Mesenchymal stem cell (in vitro differentiated cells and primary cell): ENCODE data around the gene ARSG. TPM values are rescaled to one million over a fixed set of nuclear protein-coding genes. Genes with fewer than 3 reads are reported as not detected.
A peak's percentile ranks its signal among the peaks of the same experiment; 100 is the strongest.

Experiments used
- DNase-seq: peaks from one replicate; pipeline ENCODE4 v3.0.0-alpha.2; 2013
- H2AFZ ChIP-seq: one replicate; pipeline ENCODE4 v1.6.1; 2013; ENCODE audit warnings: low read depth, mild to moderate bottlenecking, control low read depth, inconsistent platforms, low read length, moderate library complexity
- H2AK5ac ChIP-seq: 2 replicates; pipeline ENCODE4 v1.6.1; 2013; ENCODE audit warnings: low read length, moderate library complexity, mild to moderate bottlenecking, inconsistent platforms; ENCODE audit not compliant: severe bottlenecking
- H2BK120ac ChIP-seq: one replicate; pipeline ENCODE4 v1.6.1; 2013; ENCODE audit warnings: low read depth, mild to moderate bottlenecking, inconsistent platforms, low read length, moderate library complexity
- H2BK12ac ChIP-seq, 2 experiments: one replicate each; pipeline ENCODE4 v1.6.1; 2013; ENCODE audit warnings: inconsistent platforms in 2 of 2, low read length in 2 of 2, mild to moderate bottlenecking in 2 of 2, moderate library complexity in 2 of 2, control low read depth in 1 of 2
- H2BK15ac ChIP-seq: one replicate; pipeline ENCODE4 v1.6.1; 2013; ENCODE audit warnings: mild to moderate bottlenecking, low read depth, inconsistent platforms; ENCODE audit not compliant: poor library complexity, severe bottlenecking
- H2BK5ac ChIP-seq: 2 replicates; pipeline ENCODE4 v1.6.1; 2013; ENCODE audit warnings: low read depth, mild to moderate bottlenecking, low read length, control low read depth, inconsistent platforms; ENCODE audit not compliant: poor library complexity, severe bottlenecking
- H3K14ac ChIP-seq, 2 experiments: one replicate each; pipeline ENCODE4 v1.6.1; 2013; ENCODE audit warnings: inconsistent platforms in 2 of 2, low read length in 2 of 2, control low read depth in 1 of 2, mild to moderate bottlenecking in 1 of 2, moderate library complexity in 1 of 2
- H3K18ac ChIP-seq, 2 experiments: one replicate each; pipeline ENCODE4 v1.6.1; 2013; ENCODE audit warnings: inconsistent platforms in 2 of 2, low read length in 2 of 2, control low read depth in 1 of 2, low read depth in 1 of 2, mild to moderate bottlenecking in 1 of 2
- H3K23ac ChIP-seq, 2 experiments: one replicate each; pipeline ENCODE4 v1.6.1; 2013; ENCODE audit warnings: inconsistent platforms in 2 of 2, low read length in 2 of 2, mild to moderate bottlenecking in 2 of 2, moderate library complexity in 2 of 2, control low read depth in 1 of 2
- H3K27ac ChIP-seq: 2 replicates; pipeline ENCODE4 v1.5.1; 2013; ENCODE audit warnings: mild to moderate bottlenecking, moderate library complexity, low read length, control low read depth, inconsistent platforms; ENCODE audit not compliant: poor library complexity, severe bottlenecking
- H3K27me3 ChIP-seq, 2 experiments: 2 replicates each; pipeline versions ENCODE4 v1.6.1 to v1.7.0; 2013; ENCODE audit warnings: low read length in 2 of 2, mild to moderate bottlenecking in 2 of 2, moderate library complexity in 2 of 2, control low read depth in 1 of 2, inconsistent platforms in 1 of 2; ENCODE audit not compliant: control insufficient read depth in 1 of 2, insufficient read depth in 1 of 2
- H3K36me3 ChIP-seq, 2 experiments: 2 replicates each; pipeline versions ENCODE4 v1.6.1 to v1.7.0; 2013; ENCODE audit warnings: low read length in 2 of 2, control low read depth in 1 of 2, inconsistent platforms in 1 of 2, low read depth in 1 of 2, mild to moderate bottlenecking in 1 of 2; ENCODE audit not compliant: insufficient read depth in 2 of 2, control insufficient read depth in 1 of 2
- H3K4ac ChIP-seq, 2 experiments: one replicate each; pipeline ENCODE4 v1.6.1; 2013; ENCODE audit warnings: inconsistent platforms in 2 of 2, low read length in 2 of 2, mild to moderate bottlenecking in 2 of 2, moderate library complexity in 2 of 2, control low read depth in 1 of 2, low read depth in 1 of 2
- H3K4me1 ChIP-seq: 2 replicates; pipeline ENCODE4 v1.6.1; 2013; ENCODE audit warnings: low read depth, low read length, control low read depth; ENCODE audit not compliant: control insufficient read depth, insufficient read depth
- H3K4me2 ChIP-seq: 2 replicates; pipeline ENCODE4 v1.6.1; 2013; ENCODE audit warnings: low read length, mild to moderate bottlenecking, inconsistent platforms; ENCODE audit not compliant: poor library complexity, severe bottlenecking
- H3K4me3 ChIP-seq, 2 experiments: 2 replicates each; pipeline versions ENCODE4 v1.5.1 to v1.7.0; 2013; ENCODE audit warnings: low read length in 2 of 2, mild to moderate bottlenecking in 2 of 2, control low read depth in 1 of 2, low read depth in 1 of 2; ENCODE audit not compliant: insufficient read depth in 1 of 2
- H3K79me1 ChIP-seq: replicated peaks from 2 replicates; pipeline ENCODE4 v1.6.1; 2013; ENCODE audit warnings: mild to moderate bottlenecking, control low read depth, low read length, inconsistent platforms; ENCODE audit not compliant: poor library complexity, severe bottlenecking
- H3K9ac ChIP-seq: 2 replicates; pipeline ENCODE4 v1.7.0; 2013; ENCODE audit warnings: mild to moderate bottlenecking, low read length, moderate library complexity
- H3K9me3 ChIP-seq: 2 replicates; pipeline ENCODE4 v1.7.0; 2013; ENCODE audit warnings: mild to moderate bottlenecking, low read length; ENCODE audit not compliant: control insufficient read depth
- H4K8ac ChIP-seq: one replicate; pipeline ENCODE4 v1.6.1; 2013; ENCODE audit warnings: inconsistent platforms, mild to moderate bottlenecking, low read length, moderate library complexity
- H4K91ac ChIP-seq: one replicate; pipeline ENCODE4 v1.6.1; 2013; ENCODE audit warnings: mild to moderate bottlenecking, low read length, inconsistent platforms
- WGBS: methylation state at CpG from one replicate; pipeline ENCODE4 v1.1.7; 2013; ENCODE audit warnings: mixed read lengths; 5-methylcytosine and 5-hydroxymethylcytosine counted together
- polyA plus RNA-seq, 2 experiments: library from polyadenylated mRNA; stranded (reverse); fragments of 200-250 nt; gene quantifications; one replicate each; pipeline ENCODE4 v1.2.3, GENCODE V29; 2013

Gene ARSG
- polyA plus RNA-seq (2013, experiment 1 of 2), result 4.5 TPM
- polyA plus RNA-seq (2013, experiment 2 of 2), result 4.7 TPM

DNA sequence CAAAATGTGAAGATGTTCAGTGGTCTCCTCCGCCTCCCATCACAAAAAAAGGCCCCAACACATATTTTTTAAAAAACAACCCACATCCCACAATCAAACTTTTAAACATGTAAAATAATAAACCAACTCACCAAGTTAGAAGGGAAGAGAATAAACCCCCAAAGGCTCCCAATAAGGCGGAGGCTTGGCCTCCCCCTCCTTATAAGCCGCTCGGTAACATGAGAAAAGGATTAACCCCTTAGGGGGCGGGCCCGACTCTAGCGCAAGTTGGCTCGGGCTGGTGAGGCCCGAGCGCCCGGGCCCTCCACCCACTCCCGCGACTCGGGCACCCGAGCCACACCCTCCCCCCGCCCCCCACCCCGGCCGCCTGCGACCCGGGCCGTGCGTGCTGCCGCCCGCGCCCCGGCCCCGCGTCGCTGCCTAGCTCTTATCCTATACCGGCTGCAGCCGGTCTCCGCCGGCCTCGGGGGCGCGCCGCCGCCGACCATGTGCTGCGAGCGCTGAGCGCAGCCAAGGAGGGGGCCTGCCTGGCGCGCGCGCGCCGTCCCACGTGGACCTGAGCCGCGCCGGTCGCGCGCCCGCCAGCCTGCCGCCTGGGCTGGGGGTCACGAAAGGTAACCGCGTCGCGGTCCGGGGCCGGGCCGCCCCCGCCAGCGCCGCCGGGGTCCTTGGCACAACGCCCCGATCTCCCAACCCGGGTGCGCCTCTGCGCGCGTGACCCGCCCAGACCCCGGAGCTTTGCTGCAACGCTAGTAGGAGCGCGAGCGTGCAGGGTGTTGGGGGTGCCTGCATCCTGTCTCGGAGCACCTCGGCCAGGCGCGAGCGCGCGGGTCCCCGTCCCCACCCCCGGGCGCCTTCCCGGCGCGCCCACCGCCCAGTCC, at the start of gene ARSG, which contains the start of gene SLC16A6:
Gene ARSG (plus strand): TSS at position 541 of the 881 bp plus-strand sequence. CDS start 15,999 bp downstream, outside the sequence.
Gene SLC16A6 (minus strand): TSS at position 173 of the 881 bp plus-strand sequence. CDS start 12,807 bp downstream, outside the sequence.
- Histone ChIP-seq H3K14ac (peak within 1 kb of the TSS; percentile 68 to 79), H2BK15ac (peak within 1 kb of the TSS; percentile 81), H3K4me1 (peaks cover 12% of the 10 kb centered on the region), H3K27ac (no peak within 1 kb of the TSS), H3K18ac (peak within 1 kb of the TSS; percentile 82 to 85), H3K9me3 (no peaks in the 10 kb centered on the region), H3K23ac (peak within 1 kb of the TSS in 1 of 2 experiments; percentile 35), H3K79me1 (no peaks in the 10 kb centered on the region), H2BK120ac (peak within 1 kb of the TSS; percentile 96), H3K27me3 (peaks cover 29 to 47% of the 10 kb centered on the region in 2 experiments), H3K9ac (peak within 1 kb of the TSS; percentile 77), H3K4me3 (peak within 1 kb of the TSS; percentile 76 to 82), H2BK12ac (peak within 1 kb of the TSS; percentile 45 to 56), H2AK5ac (no peak within 1 kb of the TSS), H2BK5ac (no peak within 1 kb of the TSS), H2AFZ (peak within 1 kb of the TSS; percentile 37), H4K8ac (peak within 1 kb of the TSS; percentile 91), H3K4ac (peak within 1 kb of the TSS; percentile 34 to 93), H4K91ac (peak within 1 kb of the TSS; percentile 92), H3K4me2 (peak within 1 kb of the TSS; percentile 100), H3K36me3 (no peaks in the 10 kb centered on the region)
- 1% methylated on average over 62 of the region's 96 CpGs for WGBS
- peak; percentile 79 for DNase-seq

DNA sequence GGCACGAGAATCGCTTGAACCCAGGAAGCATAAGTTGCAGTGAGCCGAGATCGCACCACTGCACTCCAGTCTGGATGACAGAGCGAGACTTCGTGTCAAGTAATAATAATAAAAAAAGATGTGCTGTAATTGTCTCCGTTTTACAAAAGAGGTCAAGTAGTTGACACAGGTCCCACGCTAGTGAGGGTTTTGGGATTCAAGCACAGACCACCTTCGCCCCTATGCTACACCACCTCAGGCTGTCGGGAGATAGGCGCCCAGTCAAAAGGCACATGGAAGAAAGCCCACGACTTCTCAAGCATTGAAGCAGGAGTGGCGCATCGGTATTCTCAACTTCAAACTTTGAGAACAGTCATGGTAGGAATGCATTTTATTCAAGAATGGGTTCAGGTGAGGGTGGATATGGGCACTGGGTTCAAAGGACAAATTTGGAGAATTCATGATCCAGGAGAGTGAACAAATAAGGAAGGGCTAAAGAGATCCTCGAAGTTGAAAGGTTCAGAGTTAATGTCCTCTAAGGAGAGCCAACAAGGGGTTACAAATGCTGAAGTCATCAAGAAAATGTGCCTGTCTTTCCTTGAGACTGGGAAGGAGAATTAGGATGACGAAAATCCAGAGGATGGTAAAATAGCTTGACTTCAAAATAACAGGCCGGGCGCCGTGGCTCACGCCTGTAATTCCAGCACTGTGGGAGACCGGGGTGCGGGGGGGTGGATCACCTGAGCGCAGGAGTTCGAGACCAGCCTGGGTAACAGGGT, 44.8 kb upstream of the ARSG start:
- H2BK15ac ChIP-seq, result no peak overlapping the region
- peaks cover 0 to 18% of the 10 kb centered on the region in 2 experiments for H3K36me3 ChIP-seq
- H2AK5ac ChIP-seq, result no peak overlapping the region
- H3K27me3 ChIP-seq, result no peaks in the 10 kb centered on the region
- no peak overlapping the region for H2BK12ac ChIP-seq
- no peak overlapping the region for H3K14ac ChIP-seq
- peak overlapping the region in 1 of 2 experiments; percentile 90 for H3K4me3 ChIP-seq
- no peak overlapping the region for H2AFZ ChIP-seq
- H2BK120ac ChIP-seq, result peak overlapping the region; percentile 61
- H4K8ac ChIP-seq, result no peak overlapping the region
- no peak overlapping the region for H3K18ac ChIP-seq
- no peak overlapping the region for H3K4me2 ChIP-seq
- no peak overlapping the region for H3K23ac ChIP-seq
- no peak overlapping the region for H2BK5ac ChIP-seq
- DNase-seq, result no peak
- H3K9ac ChIP-seq, result peak overlapping the region; percentile 97
- peaks cover 11% of the 10 kb centered on the region for H3K79me1 ChIP-seq
- H3K27ac ChIP-seq, result no peak overlapping the region
- 95% methylated on average over 22 of the region's 24 CpGs for WGBS
- peaks cover 6% of the 10 kb centered on the region for H3K4me1 ChIP-seq
- H3K4ac ChIP-seq, result no peak overlapping the region
- no peak overlapping the region for H4K91ac ChIP-seq
- H3K9me3 ChIP-seq, result no peaks in the 10 kb centered on the region

DNA sequence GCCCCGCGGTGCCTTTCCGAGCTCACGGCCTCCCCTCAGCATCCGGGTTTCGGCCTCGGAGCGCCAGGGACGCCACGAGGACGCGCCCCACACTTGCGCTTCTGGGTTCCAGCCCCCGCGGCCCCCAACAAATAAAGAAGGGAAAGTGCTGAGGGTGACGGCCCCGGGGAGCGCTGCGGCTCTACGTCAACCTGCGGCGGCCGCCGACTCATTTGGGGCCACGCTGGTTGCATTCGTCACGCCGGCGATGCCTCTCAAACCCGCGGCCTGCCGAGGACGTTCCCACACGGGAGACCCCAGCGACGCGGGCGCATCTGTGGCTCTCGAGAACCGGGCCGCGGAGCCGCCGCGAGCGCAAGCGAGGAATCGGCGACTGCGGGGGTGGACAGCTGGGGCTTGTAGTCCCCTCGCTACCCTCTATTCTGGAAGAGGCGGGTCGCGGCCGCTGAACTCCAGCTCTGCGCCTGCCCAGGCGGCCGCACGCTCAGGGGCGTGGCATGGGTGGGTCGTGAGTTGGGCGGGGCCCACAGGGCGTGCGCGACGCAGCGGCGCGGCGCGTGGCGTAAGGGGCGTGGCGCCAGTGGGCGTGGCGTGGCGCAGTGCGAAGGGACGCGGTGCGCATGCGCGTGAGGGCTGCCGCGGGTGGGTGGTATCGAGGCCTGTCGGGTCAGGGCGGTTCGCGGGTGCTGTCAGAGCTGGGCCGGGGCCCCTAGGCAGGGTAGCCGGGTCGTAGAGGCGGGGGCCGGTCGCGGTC, 43.7 kb upstream of the ARSG start, which contains the start of gene AMZ2:
Gene AMZ2 (plus strand): TSS at position 599 of the 754 bp plus-strand sequence. CDS start 2,145 bp downstream, outside the sequence.
- H2BK12ac ChIP-seq, result no peak within 1 kb of the TSS
- peak within 1 kb of the TSS; percentile 55 for H3K27ac ChIP-seq
- H3K27me3 ChIP-seq, result no peaks in the 10 kb centered on the region
- H3K9me3 ChIP-seq, result no peaks in the 10 kb centered on the region
- H3K36me3 ChIP-seq, result peaks cover 3 to 30% of the 10 kb centered on the region in 2 experiments
- peak; percentile 93 for DNase-seq
- peaks cover 6% of the 10 kb centered on the region for H3K4me1 ChIP-seq
- H3K4me3 ChIP-seq, result peak within 1 kb of the TSS; percentile 90 to 91
- H3K18ac ChIP-seq, result peak within 1 kb of the TSS; percentile 94 to 99
- peak within 1 kb of the TSS in 1 of 2 experiments; percentile 91 for H3K23ac ChIP-seq
- peak within 1 kb of the TSS; percentile 58 for H2AFZ ChIP-seq
- peak within 1 kb of the TSS; percentile 97 for H3K9ac ChIP-seq
- H2BK15ac ChIP-seq, result peak within 1 kb of the TSS; percentile 89
- H4K91ac ChIP-seq, result peak within 1 kb of the TSS; percentile 98
- peak within 1 kb of the TSS; percentile 71 for H2BK120ac ChIP-seq
- peaks cover 11% of the 10 kb centered on the region for H3K79me1 ChIP-seq
- peak within 1 kb of the TSS in 1 of 2 experiments; percentile 80 for H3K14ac ChIP-seq
- H3K4me2 ChIP-seq, result peak within 1 kb of the TSS; percentile 87
- H4K8ac ChIP-seq, result peak within 1 kb of the TSS; percentile 99
- H3K4ac ChIP-seq, result peak within 1 kb of the TSS; percentile 85 to 89
- H2AK5ac ChIP-seq, result peak within 1 kb of the TSS; percentile 11
- under 1% methylated on average over 79 of the region's 97 CpGs for WGBS
- no peak within 1 kb of the TSS for H2BK5ac ChIP-seq
